ENCODE data around the gene ZNHIT1. TPM values are rescaled to one million over a fixed set of nuclear protein-coding genes. Genes with fewer than 3 reads are reported as not detected.

ZNHIT1 gene
- total RNA-seq, 4 donors from 2014 or later: 54.0 to 115 (median 92.2) TPM

- TF ChIP-seq, protein P1, sequence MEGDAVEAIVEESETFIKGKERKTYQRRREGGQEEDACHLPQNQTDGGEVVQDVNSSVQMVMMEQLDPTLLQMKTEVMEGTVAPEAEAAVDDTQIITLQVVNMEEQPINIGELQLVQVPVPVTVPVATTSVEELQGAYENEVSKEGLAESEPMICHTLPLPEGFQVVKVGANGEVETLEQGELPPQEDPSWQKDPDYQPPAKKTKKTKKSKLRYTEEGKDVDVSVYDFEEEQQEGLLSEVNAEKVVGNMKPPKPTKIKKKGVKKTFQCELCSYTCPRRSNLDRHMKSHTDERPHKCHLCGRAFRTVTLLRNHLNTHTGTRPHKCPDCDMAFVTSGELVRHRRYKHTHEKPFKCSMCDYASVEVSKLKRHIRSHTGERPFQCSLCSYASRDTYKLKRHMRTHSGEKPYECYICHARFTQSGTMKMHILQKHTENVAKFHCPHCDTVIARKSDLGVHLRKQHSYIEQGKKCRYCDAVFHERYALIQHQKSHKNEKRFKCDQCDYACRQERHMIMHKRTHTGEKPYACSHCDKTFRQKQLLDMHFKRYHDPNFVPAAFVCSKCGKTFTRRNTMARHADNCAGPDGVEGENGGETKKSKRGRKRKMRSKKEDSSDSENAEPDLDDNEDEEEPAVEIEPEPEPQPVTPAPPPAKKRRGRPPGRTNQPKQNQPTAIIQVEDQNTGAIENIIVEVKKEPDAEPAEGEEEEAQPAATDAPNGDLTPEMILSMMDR (IDR thresholded peaks at IDR 0.05; ENCODE audit: low read depth): no peak
Measured at GRCh38 chr7:101195884-101196283, 22.1 kb upstream of the ZNHIT1 start.

- TF ChIP-seq, protein P1 (IDR thresholded peaks at IDR 0.05; ENCODE audit: low read depth): no peak
Measured at GRCh38 chr7:101197991-101198390, 20.0 kb upstream of the ZNHIT1 start.

DNA sequence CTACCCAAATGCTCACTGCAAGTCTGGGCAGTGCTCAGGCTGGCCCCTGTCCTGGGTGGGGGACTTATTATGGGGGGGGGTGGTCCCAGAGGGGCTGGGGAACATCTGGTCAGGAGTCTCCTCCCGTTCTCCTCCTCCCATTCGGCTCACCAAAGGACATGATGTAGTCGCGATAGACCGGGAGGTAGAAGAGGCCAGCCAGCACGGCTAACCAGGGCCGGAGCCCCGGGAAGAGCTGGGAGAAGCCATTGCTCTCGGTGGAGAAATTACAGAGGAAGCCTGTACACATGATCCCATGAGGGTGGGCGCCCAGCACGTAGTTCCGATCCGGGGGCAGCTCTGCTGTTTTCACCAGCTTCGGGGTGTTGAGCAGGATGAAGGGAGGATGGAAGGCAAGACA is 19.5 kb upstream of the ZNHIT1 start:
- TF ChIP-seq, protein P1 (IDR thresholded peaks at IDR 0.05; ENCODE audit: low read depth): no peak

GRCh38 chr7:101200504-101200861 is 17.5 kb upstream of the ZNHIT1 start:
- TF ChIP-seq, protein P1 (IDR thresholded peaks at IDR 0.05; ENCODE audit: low read depth): no peak

DNA sequence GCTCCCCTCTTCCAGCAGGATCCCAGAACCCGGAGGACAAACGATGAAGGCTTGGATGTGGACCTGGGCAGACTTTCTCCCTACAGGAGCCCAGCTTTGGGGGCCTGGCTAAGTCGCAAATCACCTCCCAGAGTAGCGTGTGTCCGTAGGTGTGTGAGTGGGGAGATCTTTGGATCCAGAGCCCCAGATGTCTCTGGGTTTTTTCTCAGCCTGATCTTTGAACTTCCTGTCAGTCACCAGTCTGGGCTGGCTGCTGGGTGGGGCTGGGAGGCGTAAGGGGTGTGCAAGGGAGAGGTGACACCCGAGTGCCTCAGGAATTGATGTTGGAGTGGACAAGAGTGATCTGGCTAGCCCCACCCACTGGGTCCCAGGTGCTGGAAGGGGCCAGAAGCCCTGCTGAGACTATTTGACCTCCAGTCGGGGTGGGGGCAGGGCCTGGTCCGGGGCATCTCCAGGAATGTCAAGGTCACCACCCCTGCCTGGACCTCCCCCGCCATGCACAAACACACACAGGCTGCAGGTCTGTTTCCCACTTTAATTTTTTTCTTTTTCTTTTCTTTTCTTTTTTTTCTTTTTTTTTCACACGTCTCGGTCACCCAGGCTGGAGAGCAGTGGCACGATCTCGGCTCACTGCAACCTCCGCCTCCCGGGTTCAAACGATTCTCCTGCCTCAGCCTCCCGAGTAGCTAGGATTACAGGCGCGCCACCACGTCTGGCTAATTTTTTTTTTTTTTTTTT is 16.9 kb upstream of the ZNHIT1 start, which contains the start of gene MOGAT3:
Gene MOGAT3 (minus strand): TSS at position 175 of the 738 bp plus-strand sequence. CDS start 182 bp downstream, outside the sequence.
- TF ChIP-seq, protein P1 (IDR thresholded peaks at IDR 0.05; ENCODE audit: low read depth): no peak

DNA sequence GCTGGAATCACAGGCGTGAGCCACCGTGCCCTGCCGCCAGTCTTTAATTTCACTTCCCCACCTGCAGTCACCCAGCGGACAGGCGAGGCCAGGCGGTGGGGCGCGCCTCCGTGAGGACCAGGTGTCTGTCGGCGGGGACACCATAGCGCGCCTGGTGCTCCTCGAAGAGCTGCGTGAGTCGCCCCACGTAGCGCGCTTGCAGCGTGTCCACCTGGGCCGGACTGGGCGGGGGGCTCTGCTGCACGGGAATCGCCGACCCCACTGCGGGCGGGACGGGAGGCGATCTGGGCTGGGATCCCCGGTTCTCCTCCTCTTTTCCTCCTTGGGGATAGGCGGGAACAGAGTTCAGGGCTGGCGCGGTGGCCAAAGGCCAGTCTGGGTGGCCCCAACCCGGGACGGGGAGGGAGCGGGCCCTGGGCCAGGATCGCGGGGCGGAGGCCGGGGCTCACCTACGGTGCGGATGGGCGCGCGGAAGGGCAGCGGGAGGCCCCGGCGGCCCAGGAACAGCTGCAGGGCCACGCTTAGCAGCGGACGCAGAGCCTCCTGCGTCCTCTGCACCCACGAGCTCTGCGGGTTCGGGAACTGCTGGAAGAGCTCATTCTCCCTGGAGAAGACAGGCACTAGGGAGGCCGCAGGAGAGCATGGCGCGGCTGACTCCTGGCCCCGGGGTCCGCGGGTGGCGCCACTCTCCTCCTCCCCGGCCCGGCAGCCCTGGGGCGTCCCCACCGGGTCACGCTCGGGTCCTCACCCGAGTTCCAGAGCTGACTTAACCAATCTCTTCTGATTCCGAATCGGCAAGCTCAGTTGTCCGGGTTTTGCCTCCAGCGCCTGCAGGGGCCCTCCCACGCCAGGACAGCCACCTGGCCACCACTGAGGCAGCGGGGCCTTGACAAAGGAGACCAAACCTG is 16.0 kb upstream of the ZNHIT1 start:
- TF ChIP-seq, protein P1 (IDR thresholded peaks at IDR 0.05; ENCODE audit: low read depth): no peak

DNA sequence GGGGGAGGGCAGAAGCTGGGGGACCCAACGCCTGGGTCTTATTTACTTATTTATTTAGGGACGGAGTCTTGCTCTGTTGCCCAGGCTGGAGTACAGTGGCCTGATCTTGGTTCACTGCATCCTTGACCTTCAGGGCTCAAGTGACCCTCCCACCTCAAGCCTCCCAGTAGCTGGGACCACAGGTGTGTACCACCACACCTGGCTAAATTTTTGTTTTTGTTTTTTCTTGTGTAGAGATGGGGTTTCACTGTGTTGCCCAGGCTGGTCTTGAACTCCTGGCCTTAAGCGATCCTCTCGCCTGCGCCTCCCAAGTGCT is 15.4 kb upstream of the ZNHIT1 start:
- TF ChIP-seq, protein P1 (IDR thresholded peaks at IDR 0.05; ENCODE audit: low read depth): no peak

Measured in subcutaneous adipose tissue (tissue), 4 donors.